ENCODE results near the gene COL25A1. TPM values are rescaled to one million over a fixed set of nuclear protein-coding genes. Genes with fewer than 3 reads are reported as not detected.

Gene COL25A1
- total RNA-seq, 1 donor from 2014 or later: 0.35 TPM

DNA sequence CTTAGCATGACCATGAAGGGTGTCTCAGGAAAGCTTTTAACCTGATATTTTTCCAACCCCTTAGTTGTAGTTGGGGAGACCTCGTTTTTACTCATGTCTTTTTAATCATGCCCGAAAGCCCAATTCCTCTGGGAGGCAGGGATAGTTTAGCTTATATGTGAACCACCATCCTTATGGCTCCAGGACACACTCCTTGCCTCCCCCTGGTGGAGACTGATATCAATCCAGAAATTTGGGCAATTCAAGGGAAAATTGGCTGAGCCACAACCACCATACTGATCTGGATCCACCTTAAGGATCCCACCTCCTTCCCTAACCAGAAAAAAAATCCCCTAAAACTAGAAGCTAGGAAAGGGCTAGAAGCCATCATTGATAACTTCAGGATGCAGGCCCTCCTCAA is 13.4 kb upstream of the COL25A1 start:
- H3K9me3 ChIP-seq: peaks cover 13% of the 10 kb centered on the region
- H3K27ac ChIP-seq: no peak overlapping the region
- DNase-seq (no peak), ATAC-seq (no peak)
- TF ChIP-seq, protein P1, sequence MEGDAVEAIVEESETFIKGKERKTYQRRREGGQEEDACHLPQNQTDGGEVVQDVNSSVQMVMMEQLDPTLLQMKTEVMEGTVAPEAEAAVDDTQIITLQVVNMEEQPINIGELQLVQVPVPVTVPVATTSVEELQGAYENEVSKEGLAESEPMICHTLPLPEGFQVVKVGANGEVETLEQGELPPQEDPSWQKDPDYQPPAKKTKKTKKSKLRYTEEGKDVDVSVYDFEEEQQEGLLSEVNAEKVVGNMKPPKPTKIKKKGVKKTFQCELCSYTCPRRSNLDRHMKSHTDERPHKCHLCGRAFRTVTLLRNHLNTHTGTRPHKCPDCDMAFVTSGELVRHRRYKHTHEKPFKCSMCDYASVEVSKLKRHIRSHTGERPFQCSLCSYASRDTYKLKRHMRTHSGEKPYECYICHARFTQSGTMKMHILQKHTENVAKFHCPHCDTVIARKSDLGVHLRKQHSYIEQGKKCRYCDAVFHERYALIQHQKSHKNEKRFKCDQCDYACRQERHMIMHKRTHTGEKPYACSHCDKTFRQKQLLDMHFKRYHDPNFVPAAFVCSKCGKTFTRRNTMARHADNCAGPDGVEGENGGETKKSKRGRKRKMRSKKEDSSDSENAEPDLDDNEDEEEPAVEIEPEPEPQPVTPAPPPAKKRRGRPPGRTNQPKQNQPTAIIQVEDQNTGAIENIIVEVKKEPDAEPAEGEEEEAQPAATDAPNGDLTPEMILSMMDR (IDR thresholded peaks at IDR 0.05): no peak
- H3K4me1 ChIP-seq: no peaks in the 10 kb centered on the region
- H3K36me3 ChIP-seq: no peaks in the 10 kb centered on the region
- H3K4me3 ChIP-seq: no peak overlapping the region
- no peaks in the 10 kb centered on the region for H3K27me3 ChIP-seq (ENCODE audit: low read depth)
- intact Hi-C loops (cut with DNase I): no loop called here

DNA sequence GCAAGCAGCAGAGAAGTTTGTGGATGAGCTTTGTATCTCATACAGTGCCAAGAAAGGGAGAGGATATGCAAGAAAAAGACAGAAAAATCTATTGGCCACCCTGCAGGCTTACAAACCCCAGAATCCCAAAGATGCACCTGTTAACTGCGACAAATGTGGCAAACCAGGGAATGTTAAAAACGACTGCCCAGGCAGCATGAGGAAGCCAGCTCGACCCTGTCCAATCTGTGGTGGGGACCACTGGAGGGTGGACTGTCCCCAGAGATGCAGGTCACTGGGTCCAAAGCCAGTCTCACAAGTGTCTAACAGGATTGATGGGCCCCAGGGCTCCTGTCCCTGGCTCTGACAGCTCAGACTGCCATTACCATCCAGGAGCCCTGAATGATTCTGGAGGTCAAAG is 12.9 kb upstream of the COL25A1 start:
- Histone ChIP-seq H3K4me1 (no peaks in the 10 kb centered on the region), H3K27me3 (ENCODE audit: low read depth) (no peaks in the 10 kb centered on the region), H3K9me3 (peaks cover 13% of the 10 kb centered on the region), H3K36me3 (no peaks in the 10 kb centered on the region), H3K4me3 (no peak overlapping the region), H3K27ac (no peak overlapping the region)
- no peak for DNase-seq
- intact Hi-C loops (cut with DNase I): no loop called here
- TF ChIP-seq, protein P1 (IDR thresholded peaks at IDR 0.05): no peak
- ATAC-seq: no peak

- Histone ChIP-seq H3K27ac (no peak overlapping the region), H3K36me3 (no peaks in the 10 kb centered on the region), H3K27me3 (ENCODE audit: low read depth) (no peaks in the 10 kb centered on the region), H3K4me1 (no peaks in the 10 kb centered on the region), H3K9me3 (peaks cover 13% of the 10 kb centered on the region), H3K4me3 (no peak overlapping the region)
- TF ChIP-seq, protein P1 (IDR thresholded peaks at IDR 0.05): no peak
- intact Hi-C loops (cut with DNase I): no loop called here
- ATAC-seq (no peak), DNase-seq (no peak)
These were observed 11.0 kb upstream of the COL25A1 start for GRCh38 chr4:109313168-109314133.

DNA sequence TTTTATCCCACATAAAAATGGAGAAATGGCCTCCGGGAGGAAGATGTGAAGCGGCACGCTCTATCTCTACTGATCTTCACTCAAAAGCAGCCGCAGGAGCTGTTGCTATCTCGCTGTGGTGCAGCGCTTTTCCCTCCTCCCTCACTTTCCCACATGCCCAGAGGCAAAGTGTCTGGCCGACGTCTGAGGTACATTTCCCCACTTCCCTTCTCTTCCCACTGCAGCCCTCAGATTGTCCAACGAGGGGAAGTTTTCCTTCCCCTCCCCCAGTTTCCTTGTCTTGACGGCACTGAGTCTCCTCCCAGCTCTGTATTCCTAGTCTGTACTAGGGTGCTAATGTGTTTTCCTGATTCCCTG is 660 bp upstream of the COL25A1 start:
- DNase-seq: no peak
- intact Hi-C loops (cut with DNase I): no loop called here
- no peak overlapping the region for H3K27ac ChIP-seq
- H3K9me3 ChIP-seq: no peaks in the 10 kb centered on the region
- peaks cover 11% of the 10 kb centered on the region for H3K4me1 ChIP-seq
- H3K4me3 ChIP-seq: peak overlapping the region; percentile 65
- peaks cover 42% of the 10 kb centered on the region for H3K27me3 ChIP-seq (ENCODE audit: low read depth)
- ATAC-seq: peak; percentile 19 to 54
- TF ChIP-seq, protein P1 (IDR thresholded peaks at IDR 0.05): no peak
- no peaks in the 10 kb centered on the region for H3K36me3 ChIP-seq

DNA sequence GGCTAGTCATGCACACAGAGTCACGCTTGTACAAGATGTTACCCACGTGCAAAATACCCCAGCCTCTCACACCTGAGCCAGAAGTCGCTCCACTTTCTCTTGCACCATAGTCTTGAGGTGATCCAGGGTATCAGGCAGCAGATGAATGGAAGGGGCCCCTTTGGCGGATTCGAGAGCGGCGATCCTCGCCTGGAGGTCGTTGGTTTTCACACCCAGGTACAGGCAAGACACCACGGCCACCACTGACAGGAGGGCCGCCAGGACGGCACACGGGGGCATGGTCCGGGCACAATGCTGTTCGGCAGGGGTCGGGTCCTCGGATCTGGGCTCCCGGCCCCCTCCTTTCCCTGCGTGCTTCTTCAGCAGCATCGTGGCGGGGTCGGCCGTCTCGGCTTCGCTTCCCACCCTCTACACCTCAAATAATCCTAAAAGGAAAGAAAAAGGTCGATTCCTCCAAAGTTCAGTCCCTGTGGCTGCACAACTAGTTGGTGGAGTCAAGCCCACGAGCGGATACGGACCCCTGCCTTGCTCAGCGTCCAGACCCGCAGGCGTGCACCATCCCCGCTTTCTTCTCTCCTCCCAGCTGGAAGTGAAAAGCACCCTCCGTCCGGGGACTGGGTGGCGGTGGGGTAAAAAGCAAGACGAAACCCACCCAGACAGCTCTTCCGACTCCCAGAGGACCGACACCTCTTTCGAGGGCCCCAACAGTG is 652 bp downstream of the COL25A1 start:
- H3K4me1 ChIP-seq: peaks cover 11% of the 10 kb centered on the region
- H3K36me3 ChIP-seq: no peaks in the 10 kb centered on the region
- H3K4me3 ChIP-seq: peak overlapping the region; percentile 65
- TF ChIP-seq, protein P1 (IDR thresholded peaks at IDR 0.05): no peak
- DNase-seq (no peak), ATAC-seq (peak; percentile 32 to 38)
- H3K27me3 ChIP-seq (ENCODE audit: low read depth): peaks cover 42% of the 10 kb centered on the region
- no peak overlapping the region for H3K27ac ChIP-seq
- intact Hi-C loops (cut with DNase I): no loop called here
- H3K9me3 ChIP-seq: no peaks in the 10 kb centered on the region
